OCI-LY7 (cell line): ENCODE results near the gene HOXD4. TPM values are rescaled to one million over a fixed set of nuclear protein-coding genes. Genes with fewer than 3 reads are reported as not detected.

ENCODE experiments used
- BruUV-seq: library from RNA; stranded (reverse); fragments of 400-500 nt; replicated peaks from 2 replicates; lab custom pipeline; 2021; lab: Mats Ljungman, UMichigan
- CTCF ChIA-PET: fragments of 300-600 bp; sonication (Branson Sonifier 250); formaldehyde crosslinking; loops from one replicate; lab custom pipeline; 2022; ENCODE audit warnings: antibody characterized with exemption; ENCODE audit not compliant: unreplicated experiment; lab: Charles Lee
- POLR2A ChIA-PET: fragments of 300-600 bp; sonication (Branson Sonifier 250); formaldehyde crosslinking; loops from one replicate; lab custom pipeline; 2022; ENCODE audit warnings: antibody characterized with exemption; lab: Charles Lee
- DNase-seq: peaks from one replicate; pipeline ENCODE4 v3.0.0-alpha.2; 2015; ENCODE audit warnings: low spot score
- H2AFZ ChIP-seq: fragments of 200-600 bp; sonication (generic), shearing (Covaris generic); 2 replicates; pipeline ENCODE4 v1.6.1; 2014; ENCODE audit warnings: mild to moderate bottlenecking, antibody characterized with exemption, low read length, moderate library complexity
- H3K27ac ChIP-seq: fragments of 200-600 bp; sonication (generic); 2 replicates; pipeline ENCODE4 v1.5.1; 2014; ENCODE audit warnings: mixed run types, low read depth, mild to moderate bottlenecking, moderate library complexity, low read length, inconsistent platforms; ENCODE audit not compliant: poor library complexity, severe bottlenecking
- H3K36me3 ChIP-seq: fragments of 200-600 bp; sonication (generic); 2 replicates; pipeline ENCODE4 v1.6.1; 2014; ENCODE audit warnings: mild to moderate bottlenecking, antibody characterized with exemption, low read length, moderate library complexity, mixed read lengths; ENCODE audit not compliant: insufficient read depth
- H3K4me1 ChIP-seq: fragments of 200-600 bp; sonication (generic); 2 replicates; pipeline ENCODE4 v1.5.1; 2014; ENCODE audit warnings: mild to moderate bottlenecking, low read length; ENCODE audit not compliant: insufficient read depth, poor library complexity, severe bottlenecking
- H3K4me2 ChIP-seq: fragments of 200-600 bp; sonication (generic); 2 replicates; pipeline ENCODE4 v1.6.1; 2014; ENCODE audit warnings: mild to moderate bottlenecking, low read length
- H3K4me3 ChIP-seq: fragments of 200-600 bp; sonication (generic); 2 replicates; pipeline ENCODE4 v1.5.1; 2014; ENCODE audit warnings: mild to moderate bottlenecking, low read depth, low read length; ENCODE audit not compliant: poor library complexity, severe bottlenecking
- H3K79me2 ChIP-seq: fragments of 200-600 bp; sonication (generic); 2 replicates; pipeline ENCODE4 v1.6.1; 2016; ENCODE audit warnings: low read depth, mild to moderate bottlenecking, low read length, moderate library complexity, mixed read lengths; ENCODE audit not compliant: insufficient read depth
- H3K9me2 ChIP-seq: fragments of 200-600 bp; sonication (generic); 2 replicates; pipeline ENCODE4 v1.6.1; 2016; ENCODE audit warnings: mild to moderate bottlenecking, low read length, mixed read lengths; ENCODE audit not compliant: insufficient read depth
- H3K9me3 ChIP-seq: fragments of 200-600 bp; sonication (generic); 2 replicates; pipeline ENCODE4 v1.6.1; 2014; ENCODE audit warnings: mild to moderate bottlenecking, mixed run types, low read length, mixed read lengths
- H4K20me1 ChIP-seq: fragments of 200-600 bp; sonication (generic); 2 replicates; pipeline ENCODE4 v1.6.1; 2014; ENCODE audit warnings: mild to moderate bottlenecking, antibody characterized with exemption, low read length, moderate library complexity, mixed read lengths; ENCODE audit not compliant: insufficient read depth
- CTCF ChIP-seq: fragments of 200-600 bp; sonication (generic); conservative IDR thresholded peaks from 2 replicates; pipeline ENCODE4 v1.5.1; 2014; ENCODE audit warnings: mild to moderate bottlenecking, antibody characterized with exemption, low read length, moderate library complexity, mixed read lengths
- EZH2phosphoT487 ChIP-seq: fragments of 200-600 bp; sonication (generic); IDR thresholded peaks from 2 replicates; pipeline ENCODE4 v1.6.1; 2018; ENCODE audit warnings: low read depth, borderline replicate concordance, mild to moderate bottlenecking, mixed run types, antibody characterized with exemption, low read length, moderate library complexity, mixed read lengths
- intact Hi-C: fragments of 100-400 bp; cut with micrococcal nuclease; formaldehyde crosslinking; loops from one replicate; pipeline ENCODE4 v1.10.0; 2022; ENCODE audit not compliant: unreplicated experiment
- total RNA-seq, 2 experiments: library from RNA; depleted of rRNA in 1 of 2; stranded (reverse); fragments of >200 nt in 1 of 2; shearing (Covaris generic) in 1 of 2; gene quantifications; 2 replicates each; pipeline ENCODE4 v1.2.3, GENCODE V29; 2014 to 2022

The HOXD4 gene
- total RNA-seq, 2 experiments from 2014 or later, result not detected

- POLR2A ChIA-PET, result no interaction called here
- Histone ChIP-seq H2AFZ (no peak overlapping the region), H3K36me3 (no peaks in the 10 kb centered on the region), H3K4me1 (no peaks in the 10 kb centered on the region), H3K9me3 (no peaks in the 10 kb centered on the region), H4K20me1 (no peaks in the 10 kb centered on the region), H3K4me3 (no peak overlapping the region), H3K27ac (no peak overlapping the region), H3K4me2 (no peak overlapping the region), H3K9me2 (no peaks in the 10 kb centered on the region), H3K79me2 (no peaks in the 10 kb centered on the region)
- DNase-seq, result no peak
- intact Hi-C loops, result loop anchor here (5.0 kb wide), 1 partner anchor 423 kb away; no protein-coding TSS in a partner anchor
- TF ChIP-seq CTCF, result no peak
- TF ChIP-seq EZH2phosphoT487, result no peak
- CTCF ChIA-PET, result no interaction called here
- BruUV-seq, result no TSS peak
Observed at GRCh38 chr2:176129813-176130146, 21.6 kb upstream of the HOXD4 start.

GRCh38 chr2:176130147-176130956 is 21.0 kb upstream of the HOXD4 start:
- Histone ChIP-seq H3K4me2 (no peak overlapping the region), H2AFZ (no peak overlapping the region), H3K27ac (no peak overlapping the region), H3K9me2 (no peaks in the 10 kb centered on the region), H3K36me3 (no peaks in the 10 kb centered on the region), H3K4me3 (no peak overlapping the region), H3K9me3 (no peaks in the 10 kb centered on the region), H3K4me1 (no peaks in the 10 kb centered on the region), H3K79me2 (no peaks in the 10 kb centered on the region), H4K20me1 (no peaks in the 10 kb centered on the region)
- no peak for DNase-seq
- no TSS peak for BruUV-seq
- no peak; the same call in 1 of the 2 replicates for TF ChIP-seq EZH2phosphoT487
- TF ChIP-seq CTCF, result no peak
- intact Hi-C loops, result no loop called here
- CTCF ChIA-PET, result no interaction called here
- POLR2A ChIA-PET, result no interaction called here
